ENCODE results near the gene FGG. TPM values are rescaled to one million over a fixed set of nuclear protein-coding genes. Genes with fewer than 3 reads are reported as not detected.
A peak's percentile ranks its signal among the peaks of the same experiment; 100 is the strongest.

Gene FGG
- total RNA-seq, 1 experiment from 2014 or later: not detected

- TF ChIP-seq, protein P1, sequence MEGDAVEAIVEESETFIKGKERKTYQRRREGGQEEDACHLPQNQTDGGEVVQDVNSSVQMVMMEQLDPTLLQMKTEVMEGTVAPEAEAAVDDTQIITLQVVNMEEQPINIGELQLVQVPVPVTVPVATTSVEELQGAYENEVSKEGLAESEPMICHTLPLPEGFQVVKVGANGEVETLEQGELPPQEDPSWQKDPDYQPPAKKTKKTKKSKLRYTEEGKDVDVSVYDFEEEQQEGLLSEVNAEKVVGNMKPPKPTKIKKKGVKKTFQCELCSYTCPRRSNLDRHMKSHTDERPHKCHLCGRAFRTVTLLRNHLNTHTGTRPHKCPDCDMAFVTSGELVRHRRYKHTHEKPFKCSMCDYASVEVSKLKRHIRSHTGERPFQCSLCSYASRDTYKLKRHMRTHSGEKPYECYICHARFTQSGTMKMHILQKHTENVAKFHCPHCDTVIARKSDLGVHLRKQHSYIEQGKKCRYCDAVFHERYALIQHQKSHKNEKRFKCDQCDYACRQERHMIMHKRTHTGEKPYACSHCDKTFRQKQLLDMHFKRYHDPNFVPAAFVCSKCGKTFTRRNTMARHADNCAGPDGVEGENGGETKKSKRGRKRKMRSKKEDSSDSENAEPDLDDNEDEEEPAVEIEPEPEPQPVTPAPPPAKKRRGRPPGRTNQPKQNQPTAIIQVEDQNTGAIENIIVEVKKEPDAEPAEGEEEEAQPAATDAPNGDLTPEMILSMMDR (conservative IDR thresholded peaks at IDR 0.05): peak; percentile 48
- Mint-ChIP-seq H3K36me3 (ENCODE audit: insufficient read depth in 1 of 3, low read depth in 3 of 3) (no peaks in the 10 kb centered on the region), H3K4me3 (no peak overlapping the region), H3K4me1 (peaks cover 2 to 9% of the 10 kb centered on the region in 2 experiments; a peak in 3 of 4 replicates), H3K27me3 (ENCODE audit: low read depth) (no peaks in the 10 kb centered on the region), H3K27ac (peak overlapping the region in 1 of 3 experiments; percentile 14; a peak in 1 of 7 replicates), H3K9me3 (no peaks in the 10 kb centered on the region; a peak in 1 of 5 replicates)
- no peak overlapping the region for H2BK12ac ChIP-seq (ENCODE audit: insufficient read length, low read depth, low read length)
- no peak overlapping the region for H2AK5ac ChIP-seq (ENCODE audit: insufficient read length, low read length)
- no peak overlapping the region for H4K5ac ChIP-seq (ENCODE audit: insufficient read length, low read depth, low read length)
- no peak overlapping the region for H3K27ac ChIP-seq (ENCODE audit: insufficient read length, low read depth, low read length)
- no peak overlapping the region for H4K8ac ChIP-seq (replicated peaks; ENCODE audit: insufficient read length, low read depth, low read length)
- H4K20me1 ChIP-seq (ENCODE audit: control insufficient read depth, insufficient read depth, insufficient read length): no peaks in the 10 kb centered on the region
- no peaks in the 10 kb centered on the region for H3K79me1 ChIP-seq (ENCODE audit: insufficient read depth, low read depth, low read length, poor library complexity, severe bottlenecking)
- H2AFZ ChIP-seq (ENCODE audit: low read length): no peak overlapping the region
- no peak overlapping the region for H2BK5ac ChIP-seq (ENCODE audit: insufficient read length, low read length)
- H3K23me2 ChIP-seq (ENCODE audit: insufficient read length, low read depth, low read length, poor library complexity, severe bottlenecking): no peaks in the 10 kb centered on the region
- no peaks in the 10 kb centered on the region for H3K9me3 ChIP-seq (ENCODE audit: control insufficient read depth, low read depth, low read length)
- no peaks in the 10 kb centered on the region for H3K27me3 ChIP-seq (ENCODE audit: insufficient read depth, low read length)
- no peak overlapping the region for H3K14ac ChIP-seq (ENCODE audit: insufficient read depth, low read length)
- H3K23ac ChIP-seq (ENCODE audit: insufficient read length, low read depth, low read length): no peak overlapping the region
- H3K18ac ChIP-seq (ENCODE audit: insufficient read length, low read depth, low read length): no peak overlapping the region
- H3K4ac ChIP-seq (ENCODE audit: low read depth, low read length): no peak overlapping the region
- no peak overlapping the region for H3K56ac ChIP-seq (ENCODE audit: insufficient read length, low read depth, low read length)
- no peak for DNase-seq
- no peak overlapping the region for H3K9ac ChIP-seq (ENCODE audit: extremely low read depth, insufficient read length, low read length)
- no peaks in the 10 kb centered on the region for H3K4me1 ChIP-seq (ENCODE audit: insufficient read depth, low read length)
- H3T11ph ChIP-seq (ENCODE audit: low read length): no peak overlapping the region
- H3K79me2 ChIP-seq (ENCODE audit: insufficient read depth, low read length): no peaks in the 10 kb centered on the region
- H2BK120ac ChIP-seq (ENCODE audit: low read depth, low read length, poor library complexity, severe bottlenecking): no peak overlapping the region
- no CpG with 5 or more reads among the region's 5 CpGs for WGBS (ENCODE audit: extremely low coverage, insufficient read length, low lambda C conversion rate)
- H4K91ac ChIP-seq (ENCODE audit: insufficient read length, low read depth, low read length): no peak overlapping the region
- no peak overlapping the region for H2BK20ac ChIP-seq (ENCODE audit: low read depth, low read length, poor library complexity, severe bottlenecking)
- H2BK15ac ChIP-seq (ENCODE audit: low read depth, low read length): no peak overlapping the region
- H3K4me2 ChIP-seq (ENCODE audit: insufficient read depth, insufficient read length, low read length): no peak overlapping the region
These were observed 30.0 kb upstream of the FGG start for GRCh38 chr4:154642373-154643009.

Data from H9 (cell line).